HepG2 (cell line): ENCODE data around the gene SRSF2. TPM values are rescaled to one million over a fixed set of nuclear protein-coding genes. Genes with fewer than 3 reads are reported as not detected.

Source experiments
- ARID2 ChIP-seq: sonication (generic); formaldehyde crosslinking; IDR thresholded peaks from 2 replicates; pipeline ENCODE4 v1.8.1; 2022; ENCODE audit warnings: mild to moderate bottlenecking, missing genetic modification reagents, borderline replicate concordance
- GATA4 ChIP-seq: sonication (generic); IDR thresholded peaks from 2 replicates; pipeline ENCODE4 v1.6.1; 2016; ENCODE audit warnings: antibody characterized with exemption, low read depth, borderline replicate concordance
- HHEX ChIP-seq: IDR thresholded peaks from 2 replicates; pipeline ENCODE4 v1.6.1; 2016; ENCODE audit warnings: control low read depth
- JDP2 ChIP-seq: sonication (generic); formaldehyde crosslinking; IDR thresholded peaks from 2 replicates; pipeline ENCODE4 v1.8.1; 2022; ENCODE audit warnings: missing genetic modification reagents, borderline replicate concordance
- KDM5A ChIP-seq: fragments of 200-600 bp; sonication (generic); IDR thresholded peaks from 2 replicates; pipeline ENCODE4 v1.7.0; 2018; ENCODE audit warnings: antibody characterized with exemption, mild to moderate bottlenecking, low read length, borderline replicate concordance
- MAZ ChIP-seq, 2 experiments: sonication (generic) in 1 of 2; formaldehyde crosslinking in 1 of 2; IDR thresholded peaks; 2 replicates each; pipeline versions ENCODE4 v1.5.0 to v1.6.1; 2012 to 2020; ENCODE audit warnings: low read depth in 2 of 2, mild to moderate bottlenecking in 2 of 2, borderline replicate concordance in 1 of 2, improper control_type of control experiment in 1 of 2, low read length in 1 of 2, missing genetic modification reagents in 1 of 2, moderate library complexity in 1 of 2
- NPAS2 ChIP-seq: sonication (generic); formaldehyde crosslinking; IDR thresholded peaks from 2 replicates; pipeline ENCODE4 v1.8.0; 2022; ENCODE audit warnings: mild to moderate bottlenecking, missing genetic modification reagents, borderline replicate concordance
- NRL ChIP-seq: sonication (generic); formaldehyde crosslinking; IDR thresholded peaks from 2 replicates; pipeline ENCODE4 v1.5.0; 2020; ENCODE audit warnings: missing genetic modification reagents, mild to moderate bottlenecking, moderate library complexity, borderline replicate concordance
- SAFB2 ChIP-seq: sonication (generic); formaldehyde crosslinking; IDR thresholded peaks from 2 replicates; pipeline ENCODE4 v1.5.1; 2020; ENCODE audit warnings: missing genetic modification reagents, low read depth, mild to moderate bottlenecking, borderline replicate concordance
- SIX4 ChIP-seq: sonication (generic); formaldehyde crosslinking; IDR thresholded peaks from 2 replicates; pipeline ENCODE4 v1.4.0; 2020; ENCODE audit warnings: missing genetic modification reagents
- SYNCRIP ChIP-seq: fragments of 200-400 bp; formaldehyde crosslinking; IDR thresholded peaks from 2 replicates; pipeline ENCODE4 v1.6.1; 2018; ENCODE audit warnings: mild to moderate bottlenecking, low read depth, low read length; ENCODE audit not compliant: insufficient read depth
- ZMYM2 ChIP-seq: sonication (generic); formaldehyde crosslinking; IDR thresholded peaks from 2 replicates; pipeline ENCODE4 v1.8.0; 2022; ENCODE audit warnings: mild to moderate bottlenecking, missing genetic modification reagents
- ZNF235 ChIP-seq: sonication (generic); formaldehyde crosslinking; IDR thresholded peaks from 2 replicates; pipeline ENCODE4 v1.8.1; 2023; ENCODE audit warnings: mild to moderate bottlenecking, missing genetic modification reagents, borderline replicate concordance
- ZNF432 ChIP-seq: sonication (generic); formaldehyde crosslinking; IDR thresholded peaks from 2 replicates; pipeline ENCODE4 v1.5.0; 2020; ENCODE audit warnings: missing genetic modification reagents, mild to moderate bottlenecking, borderline replicate concordance
- ZNF510 ChIP-seq: sonication (generic); formaldehyde crosslinking; IDR thresholded peaks from 2 replicates; pipeline ENCODE4 v1.4.0; 2020; ENCODE audit warnings: low read depth, mild to moderate bottlenecking, missing genetic modification reagents
- ZNF615 ChIP-seq: sonication (generic); formaldehyde crosslinking; IDR thresholded peaks from 2 replicates; pipeline ENCODE4 v1.5.0; 2020; ENCODE audit warnings: mild to moderate bottlenecking, missing genetic modification reagents, borderline replicate concordance
- ZNF674 ChIP-seq: sonication (generic); formaldehyde crosslinking; IDR thresholded peaks from 2 replicates; pipeline ENCODE4 v1.5.0; 2020; ENCODE audit warnings: low read depth, mild to moderate bottlenecking, missing genetic modification reagents
- ZNF709 ChIP-seq: sonication (generic); formaldehyde crosslinking; IDR thresholded peaks from 2 replicates; pipeline ENCODE4 v1.5.0; 2020; ENCODE audit warnings: mild to moderate bottlenecking, missing genetic modification reagents
- ZNF713 ChIP-seq: sonication (generic); formaldehyde crosslinking; IDR thresholded peaks from 2 replicates; pipeline ENCODE4 v1.4.0; 2020; ENCODE audit warnings: mild to moderate bottlenecking, missing genetic modification reagents
- ZSCAN21 ChIP-seq: sonication (generic); formaldehyde crosslinking; IDR thresholded peaks from 2 replicates; pipeline ENCODE4 v1.8.0; 2022; ENCODE audit warnings: mild to moderate bottlenecking, missing genetic modification reagents, moderate library complexity, borderline replicate concordance
- polyA plus RNA-seq, 8 experiments: library from polyadenylated mRNA; depleted of rRNA in 3 of 8; stranded (reverse) in 7 of 8; unstranded in 1 of 8; fragments of >200 nt; fragmentation: Illumina TruSeq in 4 of 8; extraction: Trizol in 4 of 8; gene quantifications; 2 replicates each; pipeline versions ENCODE4 v1.2.1 to v1.2.3, GENCODE V29; 2011 to 2016; ENCODE audit warnings: low read depth in 4 of 8, missing spikeins in 1 of 8, mixed read lengths in 1 of 8; ENCODE audit not compliant: insufficient read depth in 1 of 8
- total RNA-seq, 5 experiments: library from RNA; depleted of rRNA; stranded (reverse); fragments of >200 nt; fragmentation: Illumina TruSeq; extraction: Trizol; gene quantifications; 2 replicates each; pipeline ENCODE4 v1.2.3, GENCODE V29; 2016; ENCODE audit warnings: low read depth in 1 of 5
- TF ChIP-seq, protein P1 (sequence below): fragments of 450-650 bp; IDR thresholded peaks from 2 replicates; pipeline ENCODE4 v1.6.1; 2017
- TF ChIP-seq, protein P2 (sequence below): sonication (generic); formaldehyde crosslinking; IDR thresholded peaks from 2 replicates; pipeline ENCODE4 v1.4.0; 2020; ENCODE audit warnings: missing genetic modification reagents
- TF ChIP-seq, protein P3 (sequence below): sonication (generic); formaldehyde crosslinking; IDR thresholded peaks from 2 replicates; pipeline ENCODE4 v1.4.0; 2020; ENCODE audit warnings: mild to moderate bottlenecking, missing genetic modification reagents
- TF ChIP-seq, protein P4 (sequence below): sonication (generic); formaldehyde crosslinking; IDR thresholded peaks from 2 replicates; pipeline ENCODE4 v1.4.0; 2020; ENCODE audit warnings: missing genetic modification reagents, borderline replicate concordance

SRSF2 gene
- total and polyA plus RNA-seq, 2 of the 13 experiments (the other 11 are each of a cell fraction or from before 2014, with no cell fraction given) = 306 to 319 TPM

DNA sequence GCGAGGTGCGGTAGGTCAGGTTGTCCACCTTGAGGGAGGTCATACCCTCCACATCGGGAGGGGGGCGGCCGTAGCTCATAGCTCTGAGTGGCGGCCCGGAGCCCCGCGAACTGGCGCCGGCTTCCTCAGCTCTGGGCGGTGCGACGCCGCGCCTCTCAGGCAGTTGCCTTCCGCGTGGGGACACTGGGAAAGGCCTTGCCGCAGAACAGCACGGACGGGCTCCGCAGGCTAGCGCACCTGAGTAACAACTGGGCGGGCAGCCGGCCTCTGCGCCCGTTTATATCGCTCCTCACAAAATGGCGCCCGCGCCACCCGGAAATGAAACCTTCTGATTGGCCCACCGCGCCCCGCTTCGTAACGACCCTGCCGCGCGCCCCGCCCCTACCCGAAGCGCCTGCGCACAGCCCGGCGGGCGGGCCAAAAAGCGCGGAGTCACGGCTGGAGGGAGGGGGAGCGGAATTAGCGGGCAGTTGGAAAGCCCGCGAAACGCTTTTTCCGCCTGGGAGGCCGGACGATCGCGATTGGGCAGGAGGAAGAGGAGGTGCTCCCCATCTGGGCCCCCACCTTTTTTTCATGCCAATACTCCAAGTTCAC lies at the start of gene SRSF2 (continued):
- TF ChIP-seq, protein P1, sequence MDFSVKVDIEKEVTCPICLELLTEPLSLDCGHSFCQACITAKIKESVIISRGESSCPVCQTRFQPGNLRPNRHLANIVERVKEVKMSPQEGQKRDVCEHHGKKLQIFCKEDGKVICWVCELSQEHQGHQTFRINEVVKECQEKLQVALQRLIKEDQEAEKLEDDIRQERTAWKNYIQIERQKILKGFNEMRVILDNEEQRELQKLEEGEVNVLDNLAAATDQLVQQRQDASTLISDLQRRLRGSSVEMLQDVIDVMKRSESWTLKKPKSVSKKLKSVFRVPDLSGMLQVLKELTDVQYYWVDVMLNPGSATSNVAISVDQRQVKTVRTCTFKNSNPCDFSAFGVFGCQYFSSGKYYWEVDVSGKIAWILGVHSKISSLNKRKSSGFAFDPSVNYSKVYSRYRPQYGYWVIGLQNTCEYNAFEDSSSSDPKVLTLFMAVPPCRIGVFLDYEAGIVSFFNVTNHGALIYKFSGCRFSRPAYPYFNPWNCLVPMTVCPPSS = no peak
- TF ChIP-seq HHEX (CRISPR knock-in tag) (no peak), SIX4 (CRISPR knock-in tag) (peak; percentile 80), ZNF709 (CRISPR knock-in tag) (peak; percentile 79; the same call in 1 of the 2 replicates), GATA4 (peak; percentile 94), ZSCAN21 (peak; percentile 78), ZNF674 (CRISPR knock-in tag) (peak; percentile 71; the same call in 1 of the 2 replicates), ZNF510 (CRISPR knock-in tag) (peak; percentile 98), SYNCRIP (no peak), ZNF235 (peak; percentile 94), ZMYM2 (CRISPR knock-in tag) (no peak), ARID2 (CRISPR knock-in tag) (no peak), ZNF615 (no peak), SAFB2 (CRISPR knock-in tag) (peak; percentile 85; the same call in 1 of the 2 replicates), NPAS2 (CRISPR knock-in tag) (no peak), ZNF713 (CRISPR knock-in tag) (no peak), NRL (CRISPR knock-in tag) (peak; percentile 89), JDP2 (CRISPR knock-in tag) (peak; percentile 75), KDM5A (no peak), MAZ (IDR thresholded peaks at IDR 0.05; ENCODE audit: borderline replicate concordance, low read depth, low read length) (peak; percentile 99), MAZ (CRISPR knock-in tag; IDR thresholded peaks at IDR 0.05; ENCODE audit: low read depth) (peak; percentile 93), ZNF432 (CRISPR knock-in tag) (no peak)
- TF ChIP-seq, protein P2, sequence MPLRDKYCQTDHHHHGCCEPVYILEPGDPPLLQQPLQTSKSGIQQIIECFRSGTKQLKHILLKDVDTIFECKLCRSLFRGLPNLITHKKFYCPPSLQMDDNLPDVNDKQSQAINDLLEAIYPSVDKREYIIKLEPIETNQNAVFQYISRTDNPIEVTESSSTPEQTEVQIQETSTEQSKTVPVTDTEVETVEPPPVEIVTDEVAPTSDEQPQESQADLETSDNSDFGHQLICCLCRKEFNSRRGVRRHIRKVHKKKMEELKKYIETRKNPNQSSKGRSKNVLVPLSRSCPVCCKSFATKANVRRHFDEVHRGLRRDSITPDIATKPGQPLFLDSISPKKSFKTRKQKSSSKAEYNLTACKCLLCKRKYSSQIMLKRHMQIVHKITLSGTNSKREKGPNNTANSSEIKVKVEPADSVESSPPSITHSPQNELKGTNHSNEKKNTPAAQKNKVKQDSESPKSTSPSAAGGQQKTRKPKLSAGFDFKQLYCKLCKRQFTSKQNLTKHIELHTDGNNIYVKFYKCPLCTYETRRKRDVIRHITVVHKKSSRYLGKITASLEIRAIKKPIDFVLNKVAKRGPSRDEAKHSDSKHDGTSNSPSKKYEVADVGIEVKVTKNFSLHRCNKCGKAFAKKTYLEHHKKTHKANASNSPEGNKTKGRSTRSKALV = peak; percentile 89
- TF ChIP-seq, protein P3, sequence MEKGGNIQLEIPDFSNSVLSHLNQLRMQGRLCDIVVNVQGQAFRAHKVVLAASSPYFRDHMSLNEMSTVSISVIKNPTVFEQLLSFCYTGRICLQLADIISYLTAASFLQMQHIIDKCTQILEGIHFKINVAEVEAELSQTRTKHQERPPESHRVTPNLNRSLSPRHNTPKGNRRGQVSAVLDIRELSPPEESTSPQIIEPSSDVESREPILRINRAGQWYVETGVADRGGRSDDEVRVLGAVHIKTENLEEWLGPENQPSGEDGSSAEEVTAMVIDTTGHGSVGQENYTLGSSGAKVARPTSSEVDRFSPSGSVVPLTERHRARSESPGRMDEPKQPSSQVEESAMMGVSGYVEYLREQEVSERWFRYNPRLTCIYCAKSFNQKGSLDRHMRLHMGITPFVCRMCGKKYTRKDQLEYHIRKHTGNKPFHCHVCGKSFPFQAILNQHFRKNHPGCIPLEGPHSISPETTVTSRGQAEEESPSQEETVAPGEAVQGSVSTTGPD (CRISPR knock-in tag) = 0 out of 2 replicates have a peak, but pooled peaks have one; percentile 65
- TF ChIP-seq, protein P4, sequence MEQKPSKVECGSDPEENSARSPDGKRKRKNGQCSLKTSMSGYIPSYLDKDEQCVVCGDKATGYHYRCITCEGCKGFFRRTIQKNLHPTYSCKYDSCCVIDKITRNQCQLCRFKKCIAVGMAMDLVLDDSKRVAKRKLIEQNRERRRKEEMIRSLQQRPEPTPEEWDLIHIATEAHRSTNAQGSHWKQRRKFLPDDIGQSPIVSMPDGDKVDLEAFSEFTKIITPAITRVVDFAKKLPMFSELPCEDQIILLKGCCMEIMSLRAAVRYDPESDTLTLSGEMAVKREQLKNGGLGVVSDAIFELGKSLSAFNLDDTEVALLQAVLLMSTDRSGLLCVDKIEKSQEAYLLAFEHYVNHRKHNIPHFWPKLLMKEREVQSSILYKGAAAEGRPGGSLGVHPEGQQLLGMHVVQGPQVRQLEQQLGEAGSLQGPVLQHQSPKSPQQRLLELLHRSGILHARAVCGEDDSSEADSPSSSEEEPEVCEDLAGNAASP (CRISPR knock-in tag) = peak; percentile 86
